ENCODE measurements around the gene ILRUN. TPM values are rescaled to one million over a fixed set of nuclear protein-coding genes. Genes with fewer than 3 reads are reported as not detected.
A peak's percentile ranks its signal among the peaks of the same experiment; 100 is the strongest.

ILRUN gene
- total and polyA plus RNA-seq, 9 of the 15 experiments (the other 6 are each of a cell fraction or from before 2014, with no cell fraction given), result 24.9 to 78.9 (median 53.4) TPM

DNA sequence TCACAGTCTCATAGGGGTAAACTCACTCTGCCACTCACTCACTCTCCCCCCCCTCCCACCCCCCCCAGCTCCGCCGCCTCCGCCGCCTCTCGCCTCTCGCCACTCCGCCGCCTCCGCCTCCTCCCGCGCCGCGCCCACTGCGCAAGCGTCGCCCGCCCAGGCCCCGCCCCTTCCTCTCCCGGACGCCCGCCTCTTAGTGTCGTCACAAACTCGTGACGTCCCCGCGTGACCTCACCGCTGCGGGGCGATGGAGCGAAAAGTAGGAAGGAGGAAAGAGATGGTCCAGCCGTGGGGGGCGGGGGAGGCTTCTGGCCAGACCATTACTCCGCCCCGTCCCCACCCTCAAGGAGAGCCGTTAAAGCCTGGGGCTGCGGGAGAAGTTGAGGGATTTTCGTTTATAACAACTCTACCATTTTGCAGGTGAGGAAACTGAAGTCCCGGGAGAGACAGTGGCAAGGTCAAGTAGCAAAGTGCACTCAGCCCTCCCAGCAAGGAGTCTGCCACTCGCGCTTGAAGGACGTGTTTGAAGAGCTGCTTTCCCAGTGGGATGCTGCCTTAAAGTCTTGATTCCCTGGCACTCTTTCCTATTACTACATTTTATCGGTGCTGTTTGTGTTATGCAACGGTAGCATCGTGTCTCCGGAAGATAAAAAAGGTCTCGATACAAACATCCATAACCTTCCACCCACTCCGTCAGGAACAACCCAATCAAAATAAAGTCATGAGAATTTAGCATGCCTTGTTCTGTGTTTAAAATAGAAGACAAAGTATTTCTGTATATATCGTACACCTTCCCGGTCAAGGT lies at the start of gene ILRUN (continued):
- TF ChIP-seq, protein P1, sequence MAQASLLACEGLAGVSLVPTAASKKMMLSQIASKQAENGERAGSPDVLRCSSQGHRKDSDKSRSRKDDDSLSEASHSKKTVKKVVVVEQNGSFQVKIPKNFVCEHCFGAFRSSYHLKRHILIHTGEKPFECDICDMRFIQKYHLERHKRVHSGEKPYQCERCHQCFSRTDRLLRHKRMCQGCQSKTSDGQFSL (CRISPR knock-in tag; IDR thresholded peaks at IDR 0.05), result no peak
- TF ChIP-seq, protein P1 (tag; IDR thresholded peaks at IDR 0.05), result peak in 1 of 2 experiments; percentile 98; a peak in 2 of 4 replicates
- TF ChIP-seq HNRNPH1 (optimal IDR thresholded peaks at IDR 0.05; ENCODE audit: low read depth, low read length) (no peak), ZNF184 (CRISPR knock-in tag; IDR thresholded peaks at IDR 0.05) (no peak), MED1 (CRISPR knock-in tag; IDR thresholded peaks at IDR 0.05; ENCODE audit: borderline replicate concordance) (no peak), CBX5 (IDR thresholded peaks at IDR 0.05; ENCODE audit: borderline replicate concordance, low read depth) (no peak), ZBTB1 (CRISPR knock-in tag; IDR thresholded peaks at IDR 0.05; ENCODE audit: borderline replicate concordance, low read depth) (no peak), ILF3 (IDR thresholded peaks at IDR 0.05; ENCODE audit: borderline replicate concordance) (no peak), HNRNPLL (IDR thresholded peaks at IDR 0.05; ENCODE audit: low read depth, low read length, poor library complexity, severe bottlenecking) (peak; percentile 84), CEBPB (tag; IDR thresholded peaks at IDR 0.05) (peak; percentile 93), BCOR (IDR thresholded peaks at IDR 0.05) (peak; percentile 22), PHB (CRISPR knock-in tag; IDR thresholded peaks at IDR 0.05) (0 out of 2 replicates have a peak, but pooled peaks have one; percentile 31), KDM1A (IDR thresholded peaks at IDR 0.05) (peak in 1 of 2 experiments; percentile 67; a peak in 2 of 4 replicates), DIDO1 (tag; IDR thresholded peaks at IDR 0.05; ENCODE audit: low read depth) (0 out of 2 replicates have a peak, but pooled peaks have one; percentile 23), MEIS2 (IDR thresholded peaks at IDR 0.05; ENCODE audit: partially characterized antibody) (peak; percentile 69), SAFB2 (IDR thresholded peaks at IDR 0.05; ENCODE audit: borderline replicate concordance, low read depth, low read length, severe bottlenecking) (no peak), PHF8 (IDR thresholded peaks at IDR 0.05; ENCODE audit: borderline replicate concordance, low read length) (peak; percentile 53; the same call in 1 of the 2 replicates), SMARCA4 (IDR thresholded peaks at IDR 0.05) (peak; percentile 50)
- TF ChIP-seq, protein P2, sequence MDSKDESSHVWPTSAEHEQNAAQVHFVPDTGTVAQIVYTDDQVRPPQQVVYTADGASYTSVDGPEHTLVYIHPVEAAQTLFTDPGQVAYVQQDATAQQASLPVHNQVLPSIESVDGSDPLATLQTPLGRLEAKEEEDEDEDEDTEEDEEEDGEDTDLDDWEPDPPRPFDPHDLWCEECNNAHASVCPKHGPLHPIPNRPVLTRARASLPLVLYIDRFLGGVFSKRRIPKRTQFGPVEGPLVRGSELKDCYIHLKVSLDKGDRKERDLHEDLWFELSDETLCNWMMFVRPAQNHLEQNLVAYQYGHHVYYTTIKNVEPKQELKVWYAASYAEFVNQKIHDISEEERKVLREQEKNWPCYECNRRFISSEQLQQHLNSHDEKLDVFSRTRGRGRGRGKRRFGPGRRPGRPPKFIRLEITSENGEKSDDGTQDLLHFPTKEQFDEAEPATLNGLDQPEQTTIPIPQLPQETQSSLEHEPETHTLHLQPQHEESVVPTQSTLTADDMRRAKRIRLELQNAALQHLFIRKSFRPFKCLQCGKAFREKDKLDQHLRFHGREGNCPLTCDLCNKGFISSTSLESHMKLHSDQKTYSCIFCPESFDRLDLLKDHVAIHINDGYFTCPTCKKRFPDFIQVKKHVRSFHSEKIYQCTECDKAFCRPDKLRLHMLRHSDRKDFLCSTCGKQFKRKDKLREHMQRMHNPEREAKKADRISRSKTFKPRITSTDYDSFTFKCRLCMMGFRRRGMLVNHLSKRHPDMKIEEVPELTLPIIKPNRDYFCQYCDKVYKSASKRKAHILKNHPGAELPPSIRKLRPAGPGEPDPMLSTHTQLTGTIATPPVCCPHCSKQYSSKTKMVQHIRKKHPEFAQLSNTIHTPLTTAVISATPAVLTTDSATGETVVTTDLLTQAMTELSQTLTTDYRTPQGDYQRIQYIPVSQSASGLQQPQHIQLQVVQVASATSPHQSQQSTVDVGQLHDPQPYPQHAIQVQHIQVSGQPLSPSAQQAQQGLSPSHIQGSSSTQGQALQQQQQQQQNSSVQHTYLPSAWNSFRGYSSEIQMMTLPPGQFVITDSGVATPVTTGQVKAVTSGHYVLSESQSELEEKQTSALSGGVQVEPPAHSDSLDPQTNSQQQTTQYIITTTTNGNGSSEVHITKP (IDR thresholded peaks at IDR 0.05; ENCODE audit: partially characterized antibody), result peak; percentile 88
- TF ChIP-seq, protein P3, sequence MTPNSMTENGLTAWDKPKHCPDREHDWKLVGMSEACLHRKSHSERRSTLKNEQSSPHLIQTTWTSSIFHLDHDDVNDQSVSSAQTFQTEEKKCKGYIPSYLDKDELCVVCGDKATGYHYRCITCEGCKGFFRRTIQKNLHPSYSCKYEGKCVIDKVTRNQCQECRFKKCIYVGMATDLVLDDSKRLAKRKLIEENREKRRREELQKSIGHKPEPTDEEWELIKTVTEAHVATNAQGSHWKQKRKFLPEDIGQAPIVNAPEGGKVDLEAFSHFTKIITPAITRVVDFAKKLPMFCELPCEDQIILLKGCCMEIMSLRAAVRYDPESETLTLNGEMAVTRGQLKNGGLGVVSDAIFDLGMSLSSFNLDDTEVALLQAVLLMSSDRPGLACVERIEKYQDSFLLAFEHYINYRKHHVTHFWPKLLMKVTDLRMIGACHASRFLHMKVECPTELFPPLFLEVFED (CRISPR knock-in tag; conservative IDR thresholded peaks at IDR 0.05), result 0 out of 2 replicates have a peak, but pooled peaks have one; percentile 23
- TF ChIP-seq, protein P4, sequence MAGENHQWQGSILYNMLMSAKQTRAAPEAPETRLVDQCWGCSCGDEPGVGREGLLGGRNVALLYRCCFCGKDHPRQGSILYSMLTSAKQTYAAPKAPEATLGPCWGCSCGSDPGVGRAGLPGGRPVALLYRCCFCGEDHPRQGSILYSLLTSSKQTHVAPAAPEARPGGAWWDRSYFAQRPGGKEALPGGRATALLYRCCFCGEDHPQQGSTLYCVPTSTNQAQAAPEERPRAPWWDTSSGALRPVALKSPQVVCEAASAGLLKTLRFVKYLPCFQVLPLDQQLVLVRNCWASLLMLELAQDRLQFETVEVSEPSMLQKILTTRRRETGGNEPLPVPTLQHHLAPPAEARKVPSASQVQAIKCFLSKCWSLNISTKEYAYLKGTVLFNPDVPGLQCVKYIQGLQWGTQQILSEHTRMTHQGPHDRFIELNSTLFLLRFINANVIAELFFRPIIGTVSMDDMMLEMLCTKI (IDR thresholded peaks at IDR 0.05; ENCODE audit: partially characterized antibody), result no peak

Measured in K562 (cell line).